ENCODE data around the gene ARID4A.
"Not testable (repeated sequence)": the region's sequence is repeated elsewhere in the genome, so short reads cannot be mapped to it uniquely, and the experiment has no call there.

GRCh38 chr14:58416934-58417333 lies 118.6 kb downstream of the ARID4A start:
- not testable (repeated sequence) for TF ChIP-seq CTCF, POLR2A (IDR thresholded peaks at IDR 0.05)

Measured in heart left ventricle (tissue), 13 donors.